ENCODE measurements around the gene SHB.

Gene SHB

GRCh38 chr9:37909326-37909725 lies 159.7 kb downstream of the SHB start:
- POLR2A ChIA-PET = no interaction called here

GRCh38 chr9:37908698-37909186 lies 160.3 kb downstream of the SHB start:
- ChIA-PET CTCF (no interaction called here), POLR2A (no interaction called here)
- TF ChIP-seq SP1 (IDR thresholded peaks at IDR 0.05) (no peak), BHLHE40 (IDR thresholded peaks at IDR 0.05; ENCODE audit: borderline replicate concordance) (no peak), PKNOX1 (IDR thresholded peaks at IDR 0.05) (no peak), NFRKB (IDR thresholded peaks at IDR 0.05) (no peak), FOXA1 (IDR thresholded peaks at IDR 0.05) (no peak), FOXK2 (IDR thresholded peaks at IDR 0.05) (no peak), ZNF384 (IDR thresholded peaks at IDR 0.05) (no peak), HDGF (IDR thresholded peaks at IDR 0.05; ENCODE audit: borderline replicate concordance) (no peak), TARDBP (IDR thresholded peaks at IDR 0.05) (no peak), FOXM1 (IDR thresholded peaks at IDR 0.05; ENCODE audit: borderline replicate concordance) (no peak), ELF4 (IDR thresholded peaks at IDR 0.05) (no peak), ARNT (IDR thresholded peaks at IDR 0.05) (no peak), SUZ12 (IDR thresholded peaks at IDR 0.05) (no peak), LEF1 (IDR thresholded peaks at IDR 0.05; ENCODE audit: borderline replicate concordance) (no peak), CTBP1 (IDR thresholded peaks at IDR 0.05; ENCODE audit: borderline replicate concordance) (no peak), L3MBTL2 (conservative IDR thresholded peaks at IDR 0.05) (no peak)
- DNase-seq (ENCODE audit: extremely low spot score) = no peak

More at GRCh38 chr9:37909326-37909725, 159.7 kb downstream of the SHB start:
- TF ChIP-seq CTBP1 (IDR thresholded peaks at IDR 0.05; ENCODE audit: borderline replicate concordance) (no peak), NFRKB (IDR thresholded peaks at IDR 0.05) (no peak), BHLHE40 (IDR thresholded peaks at IDR 0.05; ENCODE audit: borderline replicate concordance) (no peak)
- DNase-seq (ENCODE audit: extremely low spot score) = no peak
- CTCF ChIA-PET = no interaction called here

GRCh38 chr9:37908283-37908682 lies 160.7 kb downstream of the SHB start:
- TF ChIP-seq BHLHE40 (IDR thresholded peaks at IDR 0.05; ENCODE audit: borderline replicate concordance) (no peak), CTBP1 (IDR thresholded peaks at IDR 0.05; ENCODE audit: borderline replicate concordance) (no peak), NFRKB (IDR thresholded peaks at IDR 0.05) (no peak), FOXM1 (IDR thresholded peaks at IDR 0.05; ENCODE audit: borderline replicate concordance) (no peak), SP1 (IDR thresholded peaks at IDR 0.05) (no peak), FOXK2 (IDR thresholded peaks at IDR 0.05) (no peak)
- ChIA-PET CTCF (no interaction called here), POLR2A (interaction anchor here (0.5 kb wide), 1 partner anchor 133 kb away, joined by 4 read pairs; no protein-coding TSS in a partner anchor)
- DNase-seq (ENCODE audit: extremely low spot score) = no peak

GRCh38 chr9:37906312-37907239 lies 162.5 kb downstream of the SHB start:
- CTCF ChIA-PET = no interaction called here
- POLR2A ChIA-PET = interaction anchor here (0.8 kb wide), 1 partner anchor 486 kb away, joined by 3 read pairs; the partner anchor contains the start of gene ALDH1B1
- TF ChIP-seq HDGF (IDR thresholded peaks at IDR 0.05; ENCODE audit: borderline replicate concordance) (no peak), ZNF384 (IDR thresholded peaks at IDR 0.05) (no peak), TARDBP (IDR thresholded peaks at IDR 0.05) (no peak), NFRKB (IDR thresholded peaks at IDR 0.05) (no peak), FOXK2 (IDR thresholded peaks at IDR 0.05) (no peak), SUZ12 (IDR thresholded peaks at IDR 0.05) (no peak), L3MBTL2 (conservative IDR thresholded peaks at IDR 0.05) (no peak)
- DNase-seq (ENCODE audit: extremely low spot score) = no peak

GRCh38 chr9:37905776-37906175 lies 163.3 kb downstream of the SHB start:
- POLR2A ChIA-PET = no interaction called here
- TF ChIP-seq FOXM1 (IDR thresholded peaks at IDR 0.05; ENCODE audit: borderline replicate concordance) (no peak), L3MBTL2 (conservative IDR thresholded peaks at IDR 0.05) (no peak), TARDBP (IDR thresholded peaks at IDR 0.05) (no peak), ZNF384 (IDR thresholded peaks at IDR 0.05) (no peak), SUZ12 (IDR thresholded peaks at IDR 0.05) (no peak), ARNT (IDR thresholded peaks at IDR 0.05) (no peak), HDGF (IDR thresholded peaks at IDR 0.05; ENCODE audit: borderline replicate concordance) (no peak), ELF4 (IDR thresholded peaks at IDR 0.05) (no peak), LEF1 (IDR thresholded peaks at IDR 0.05; ENCODE audit: borderline replicate concordance) (no peak), CTBP1 (IDR thresholded peaks at IDR 0.05; ENCODE audit: borderline replicate concordance) (no peak), PKNOX1 (IDR thresholded peaks at IDR 0.05) (no peak), BHLHE40 (IDR thresholded peaks at IDR 0.05; ENCODE audit: borderline replicate concordance) (no peak), NFRKB (IDR thresholded peaks at IDR 0.05) (no peak), FOXK2 (IDR thresholded peaks at IDR 0.05) (no peak), SP1 (IDR thresholded peaks at IDR 0.05) (no peak), FOXA1 (IDR thresholded peaks at IDR 0.05) (no peak)
- DNase-seq (ENCODE audit: extremely low spot score) = no peak
- CTCF ChIA-PET = no interaction called here

- no peak for DNase-seq (ENCODE audit: extremely low spot score)
- ChIA-PET POLR2A (no interaction called here), CTCF (interaction anchor here (0.7 kb wide), 1 partner anchor 458 kb away, joined by 4 read pairs; no protein-coding TSS in a partner anchor)
- TF ChIP-seq SP1 (IDR thresholded peaks at IDR 0.05) = no peak
- no peak for TF ChIP-seq L3MBTL2 (conservative IDR thresholded peaks at IDR 0.05)
- no peak for TF ChIP-seq FOXA1 (IDR thresholded peaks at IDR 0.05)
Measured at GRCh38 chr9:37905131-37905505, 163.9 kb downstream of the SHB start.
